MG63 (cell line): ENCODE data around the gene DEAF1. TPM values are rescaled to one million over a fixed set of nuclear protein-coding genes. Genes with fewer than 3 reads are reported as not detected.

Experiments used
- DNase-seq: peaks from one replicate; pipeline ENCODE4 v3.0.0-alpha.2; 2020
- H3K27me3 ChIP-seq: fragments of 250-450 bp; sonication (Bioruptor Pico); 2 replicates; pipeline ENCODE4 v1.5.1; 2020; ENCODE audit warnings: mild to moderate bottlenecking, moderate library complexity
- H3K36me3 ChIP-seq: fragments of 250-450 bp; sonication (Bioruptor Pico); 2 replicates; pipeline ENCODE4 v1.5.1; 2020; ENCODE audit warnings: mild to moderate bottlenecking, moderate library complexity
- H3K4me3 ChIP-seq: fragments of 250-450 bp; sonication (Bioruptor Pico); 2 replicates; pipeline ENCODE4 v1.5.1; 2020; ENCODE audit warnings: mild to moderate bottlenecking, moderate library complexity
- H3K9me3 ChIP-seq: fragments of 250-450 bp; sonication (Bioruptor Pico); 2 replicates; pipeline ENCODE4 v1.5.1; 2020; ENCODE audit warnings: mild to moderate bottlenecking, moderate library complexity
- total RNA-seq: library from RNA; depleted of rRNA; stranded (reverse); fragments of >200 nt; shearing (Covaris generic); gene quantifications from 2 replicates; pipeline ENCODE4 v1.2.3, GENCODE V29; 2014; ENCODE audit warnings: low replicate concordance

The DEAF1 gene
- total RNA-seq, 1 experiment from 2014 or later: 34.6 TPM

DNA sequence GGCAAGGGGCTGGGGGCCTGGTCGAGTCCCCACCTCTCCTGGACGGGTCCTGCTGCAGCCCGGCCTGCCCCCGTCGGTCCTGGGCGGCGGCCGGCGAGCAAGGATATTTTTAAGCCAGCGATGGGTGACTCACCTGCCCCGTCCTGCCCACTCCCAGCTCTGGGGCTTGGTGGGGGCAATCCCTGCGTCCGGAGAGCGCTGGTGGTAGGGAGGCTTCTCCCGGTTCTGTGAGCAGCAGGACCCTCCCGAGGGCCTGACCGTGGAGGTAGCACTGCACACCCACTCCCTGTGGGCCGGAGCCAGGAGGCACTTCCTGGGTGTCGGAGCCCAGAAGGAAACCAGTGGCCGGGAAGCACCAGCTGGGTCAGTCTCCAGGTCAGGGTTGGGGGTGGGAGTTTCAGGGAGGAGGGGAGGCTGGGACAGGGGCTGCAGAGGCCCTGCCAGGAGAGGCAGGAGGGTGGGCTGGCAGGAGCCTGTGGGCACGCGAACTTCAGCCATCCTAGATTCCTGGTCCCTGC lies 11.5 kb upstream of the DEAF1 start:
- peak; percentile 84 for DNase-seq
- Histone ChIP-seq H3K4me3 (peak overlapping the region; percentile 56), H3K9me3 (no peaks in the 10 kb centered on the region), H3K36me3 (peaks cover 34% of the 10 kb centered on the region), H3K27me3 (no peaks in the 10 kb centered on the region)

DNA sequence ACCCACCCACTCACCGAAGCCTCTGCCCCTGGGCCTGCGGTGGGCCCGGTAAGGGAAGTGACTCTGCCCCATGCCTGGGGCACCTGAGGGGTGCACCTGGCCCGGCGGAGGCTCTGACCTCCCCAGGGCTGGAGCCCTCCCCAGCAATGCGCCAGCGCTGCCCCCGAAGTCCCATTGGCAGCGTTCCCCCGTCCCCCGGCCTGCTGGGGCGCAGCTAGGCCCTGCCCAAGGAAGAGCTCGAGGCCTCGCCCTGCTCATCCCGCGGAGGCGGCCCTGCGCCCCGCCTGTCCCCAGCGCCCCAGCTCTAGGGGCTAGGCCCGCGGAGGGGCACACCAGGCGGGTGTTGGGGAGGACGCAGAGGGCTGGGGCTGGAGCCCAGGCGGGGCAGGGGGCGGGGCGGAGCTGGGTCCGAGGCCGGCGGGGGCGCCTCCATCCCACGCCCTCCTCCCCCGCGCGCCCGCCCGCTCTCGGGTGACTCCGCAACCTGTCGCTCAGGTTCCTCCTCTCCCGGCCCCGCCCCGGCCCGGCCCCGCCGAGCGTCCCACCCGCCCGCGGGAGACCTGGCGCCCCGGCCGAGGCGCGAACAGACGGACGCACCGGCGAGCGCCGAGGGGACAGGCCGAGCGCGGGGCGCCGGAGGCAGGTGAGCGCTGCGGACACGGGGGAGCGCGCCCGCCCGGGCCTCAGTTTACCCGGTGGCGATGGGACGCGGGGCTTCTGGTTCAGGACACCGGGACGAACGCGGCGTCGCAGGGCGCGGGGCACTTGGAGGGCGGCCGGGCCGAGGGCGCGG lies 10.8 kb upstream of the DEAF1 start, which contains the start of gene EPS8L2:
Gene EPS8L2 (plus strand): TSS at position 586 of the 793 bp plus-strand sequence. CDS start 3,177 bp downstream, outside the sequence.
- Histone ChIP-seq H3K9me3 (no peaks in the 10 kb centered on the region), H3K4me3 (peak within 1 kb of the TSS; percentile 56), H3K36me3 (peaks cover 36% of the 10 kb centered on the region), H3K27me3 (no peaks in the 10 kb centered on the region)
- no peak for DNase-seq

DNA sequence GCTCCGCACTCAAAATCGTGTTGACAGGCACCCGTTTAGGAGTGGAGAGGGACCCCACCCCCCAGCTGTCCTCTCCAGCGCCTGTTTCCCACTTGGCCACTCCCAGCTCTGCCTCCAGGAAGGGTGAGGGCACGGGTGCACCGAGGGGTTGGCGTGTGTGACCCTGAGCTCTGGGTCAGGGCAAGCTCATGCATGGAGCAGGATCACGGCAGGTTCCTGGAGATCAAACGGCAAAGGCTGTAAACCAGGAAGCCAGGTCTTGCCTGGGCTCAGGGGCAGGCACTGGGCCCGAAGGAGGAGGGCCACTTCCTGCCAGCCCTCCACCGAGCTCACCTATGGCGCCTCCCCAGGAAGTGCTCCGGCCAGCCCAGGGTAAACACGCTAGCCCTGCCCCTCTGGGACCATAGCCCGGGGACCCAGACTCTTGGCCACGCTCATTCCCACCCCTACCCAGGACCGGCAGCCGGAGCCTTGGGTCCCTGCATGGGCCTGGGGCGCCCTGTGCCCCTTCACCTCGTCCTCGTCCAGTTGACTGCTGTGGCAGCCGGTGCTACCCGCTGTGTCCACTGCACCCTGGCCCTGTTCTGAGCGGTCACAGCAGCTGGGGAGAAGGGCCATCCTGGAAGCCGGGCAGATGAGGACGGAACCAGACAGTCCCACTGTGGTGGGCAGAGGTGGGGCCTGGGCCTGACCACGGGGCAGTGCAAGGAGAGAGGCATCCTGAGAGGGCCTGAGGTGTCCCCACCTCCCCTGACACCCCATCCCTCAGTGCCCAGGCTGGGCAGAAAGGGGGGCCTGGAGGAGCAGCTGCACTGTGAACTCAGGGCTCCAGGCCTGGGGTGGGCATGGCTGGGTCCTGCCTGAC lies 10.0 kb upstream of the DEAF1 start:
- no peak for DNase-seq
- Histone ChIP-seq H3K27me3 (no peaks in the 10 kb centered on the region), H3K9me3 (no peaks in the 10 kb centered on the region), H3K36me3 (peaks cover 45% of the 10 kb centered on the region), H3K4me3 (no peak overlapping the region)

DNA sequence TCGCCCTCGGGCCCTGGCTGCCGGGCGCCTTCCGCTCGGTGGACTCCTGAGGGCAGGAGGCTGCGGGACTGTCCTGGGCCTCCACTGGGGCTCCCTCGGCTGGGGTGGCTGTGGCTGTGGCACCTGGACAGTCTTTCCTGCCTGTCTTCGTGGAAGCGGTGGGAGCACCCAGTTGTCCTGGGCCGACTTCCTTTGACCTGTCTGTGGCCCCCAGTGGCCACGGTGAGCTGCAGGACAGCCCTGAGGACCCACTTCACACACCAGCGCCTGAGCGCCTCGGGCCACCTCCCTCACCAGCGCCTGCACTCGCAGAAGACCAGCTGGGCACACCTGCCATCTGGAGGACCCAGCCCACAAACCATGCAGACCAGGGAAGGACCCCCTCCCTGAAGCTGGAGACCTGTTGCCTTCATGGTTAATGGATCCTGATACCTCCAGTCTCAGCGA lies 9.2 kb upstream of the DEAF1 start:
- Histone ChIP-seq H3K36me3 (peaks cover 52% of the 10 kb centered on the region), H3K4me3 (no peak overlapping the region), H3K27me3 (no peaks in the 10 kb centered on the region), H3K9me3 (no peaks in the 10 kb centered on the region)
- no peak for DNase-seq

DNA sequence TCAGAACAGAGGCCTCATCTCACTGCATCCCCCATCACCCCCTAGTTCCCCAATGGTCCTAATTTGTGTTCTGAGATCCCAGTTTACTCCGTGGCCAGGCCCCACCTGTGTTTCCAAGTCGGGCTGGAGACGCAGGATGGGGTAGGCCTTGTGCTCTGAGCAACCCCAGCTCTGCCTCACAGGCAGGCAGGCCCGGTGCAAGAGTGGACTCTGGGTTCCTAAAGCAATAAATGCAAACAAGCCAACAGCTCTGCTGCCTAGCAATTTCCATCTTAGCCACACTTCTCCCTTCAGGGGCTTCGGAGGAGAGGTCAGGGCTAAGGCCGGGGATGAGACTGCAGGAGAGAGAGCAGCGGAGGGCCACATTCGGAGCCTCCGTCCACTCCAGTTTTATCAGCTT lies 8.5 kb upstream of the DEAF1 start:
- Histone ChIP-seq H3K9me3 (no peaks in the 10 kb centered on the region), H3K27me3 (no peaks in the 10 kb centered on the region), H3K4me3 (no peak overlapping the region), H3K36me3 (peaks cover 60% of the 10 kb centered on the region)
- no peak for DNase-seq

DNA sequence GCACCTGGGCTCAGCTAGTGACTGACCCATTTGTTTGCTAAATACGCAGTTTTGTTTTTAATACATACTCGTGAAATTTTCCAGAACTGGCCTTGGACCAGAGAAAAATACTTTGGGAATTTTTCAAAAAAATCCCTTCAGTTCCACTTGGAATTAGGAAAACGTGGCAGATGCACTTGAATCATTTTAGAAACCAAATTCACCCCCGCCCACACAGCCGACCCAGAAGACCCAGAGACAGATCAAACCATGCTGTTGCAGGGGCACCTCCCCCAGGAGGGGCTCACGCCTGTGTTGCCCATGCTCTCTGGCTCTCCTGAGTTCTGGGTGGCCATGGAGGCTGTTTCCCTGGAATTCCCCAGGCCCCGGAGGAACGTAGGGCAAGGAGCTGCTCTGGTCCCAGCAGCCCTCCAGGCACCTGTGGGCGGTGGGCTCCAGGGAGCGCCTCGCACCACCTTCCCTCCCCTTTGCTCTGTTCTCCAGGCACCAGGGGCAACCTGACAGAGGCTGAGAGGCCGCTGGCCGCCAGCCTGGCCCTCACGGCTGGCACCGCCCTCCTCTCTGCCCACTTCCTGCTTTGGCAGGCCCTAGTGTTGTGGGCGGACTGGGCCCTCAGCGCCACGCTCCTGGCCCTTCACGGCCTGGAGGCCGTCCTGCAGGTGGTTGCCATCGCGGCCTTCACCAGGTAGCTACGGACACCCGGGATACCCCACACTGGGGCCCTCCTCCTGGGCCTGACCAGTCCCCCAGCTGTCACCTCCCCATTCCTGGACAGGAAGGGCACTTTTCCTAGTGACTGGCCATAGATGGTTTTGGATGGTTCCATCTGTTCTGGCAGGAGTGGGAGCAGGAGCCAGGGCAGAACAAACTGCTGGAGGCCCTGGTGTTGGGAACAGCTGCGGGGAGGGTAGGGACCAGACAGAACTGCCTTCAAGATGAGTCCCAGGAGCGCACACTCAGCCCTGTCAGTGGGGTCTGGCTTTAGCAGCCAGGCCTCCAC lies 7.7 kb upstream of the DEAF1 start:
- Histone ChIP-seq H3K9me3 (no peaks in the 10 kb centered on the region), H3K27me3 (no peaks in the 10 kb centered on the region), H3K4me3 (no peak overlapping the region), H3K36me3 (peaks cover 64% of the 10 kb centered on the region)
- peak; percentile 89 for DNase-seq

DNA sequence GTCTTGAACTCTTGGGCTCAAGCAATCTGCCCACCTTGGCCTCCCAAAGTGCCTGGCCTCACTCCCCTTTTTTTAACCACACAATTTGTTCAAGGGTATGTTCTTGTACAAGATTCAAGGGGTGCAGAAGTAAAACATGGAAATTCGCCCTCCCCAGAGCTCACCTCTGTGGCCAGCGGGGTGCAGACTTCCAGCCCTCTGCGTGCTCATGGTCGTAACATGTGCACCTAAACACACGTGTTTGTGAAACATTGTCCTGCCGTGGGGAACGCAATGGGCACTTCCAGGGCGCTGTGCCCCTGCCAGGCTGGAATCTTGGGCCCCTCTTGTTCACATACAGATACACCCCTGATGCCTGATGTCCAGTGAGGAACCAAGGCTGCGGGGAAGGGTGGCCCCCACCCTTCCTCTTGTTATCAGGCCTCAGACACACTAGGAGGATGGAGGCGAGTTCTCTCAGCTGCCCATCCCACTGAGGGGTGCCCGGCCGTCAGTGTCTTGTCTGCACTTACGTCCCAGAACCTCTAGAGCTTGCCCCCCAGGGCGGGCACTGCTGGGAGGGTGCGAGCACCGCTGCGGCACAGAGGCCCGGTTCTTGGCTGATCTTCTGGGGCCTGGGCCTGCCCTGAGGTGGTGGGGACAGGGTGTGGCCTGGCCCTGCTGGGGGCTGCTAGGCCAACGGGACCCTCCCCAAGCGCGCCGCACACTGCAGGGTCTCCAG lies 6.9 kb upstream of the DEAF1 start:
- Histone ChIP-seq H3K4me3 (no peak overlapping the region), H3K9me3 (no peaks in the 10 kb centered on the region), H3K27me3 (no peaks in the 10 kb centered on the region), H3K36me3 (peaks cover 64% of the 10 kb centered on the region)
- no peak for DNase-seq

DNA sequence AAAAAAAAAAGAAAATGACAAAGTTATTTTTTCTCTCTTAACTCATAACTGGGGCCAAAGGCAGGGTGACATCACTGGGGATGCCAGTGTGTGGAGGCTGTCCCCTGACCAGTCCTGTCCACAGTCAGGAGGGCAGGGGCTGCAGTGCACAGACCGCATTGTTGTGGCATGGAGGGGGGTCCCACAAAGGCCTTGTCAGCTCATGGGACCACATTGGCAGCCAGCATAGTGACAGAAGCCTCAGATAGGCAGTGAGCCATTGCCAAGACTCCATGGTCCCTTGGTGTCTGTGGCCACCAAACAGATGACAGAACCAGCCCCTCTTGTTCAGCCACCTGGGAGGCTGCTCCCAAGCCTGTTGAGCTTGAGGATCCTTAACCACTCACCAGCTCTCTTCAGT lies 4.7 kb upstream of the DEAF1 start:
- no peaks in the 10 kb centered on the region for H3K27me3 ChIP-seq
- H3K9me3 ChIP-seq: no peaks in the 10 kb centered on the region
- no peak for DNase-seq
- peaks cover 62% of the 10 kb centered on the region for H3K36me3 ChIP-seq
- no peak overlapping the region for H3K4me3 ChIP-seq

DNA sequence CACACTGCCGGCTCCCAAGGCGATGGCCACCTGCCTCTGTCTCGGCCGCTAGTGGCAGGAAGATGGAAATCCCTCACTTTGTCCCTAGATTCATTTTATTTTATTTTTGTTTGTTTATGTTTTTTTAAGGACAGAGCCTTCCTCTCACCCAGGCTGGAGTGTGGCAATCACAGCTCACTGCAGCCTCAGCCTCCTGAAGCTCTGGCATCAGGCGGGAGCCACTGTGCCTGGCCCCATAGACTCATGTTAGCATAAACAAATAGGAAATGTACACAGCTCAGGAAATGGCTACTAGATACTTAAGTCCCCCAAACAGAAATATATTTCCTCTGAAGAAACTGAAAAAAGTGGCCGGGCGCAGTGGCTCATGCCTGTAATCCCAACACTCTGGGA lies 4.1 kb upstream of the DEAF1 start:
- Histone ChIP-seq H3K27me3 (no peaks in the 10 kb centered on the region), H3K4me3 (no peak overlapping the region), H3K36me3 (peaks cover 56% of the 10 kb centered on the region), H3K9me3 (no peaks in the 10 kb centered on the region)
- no peak for DNase-seq

DNA sequence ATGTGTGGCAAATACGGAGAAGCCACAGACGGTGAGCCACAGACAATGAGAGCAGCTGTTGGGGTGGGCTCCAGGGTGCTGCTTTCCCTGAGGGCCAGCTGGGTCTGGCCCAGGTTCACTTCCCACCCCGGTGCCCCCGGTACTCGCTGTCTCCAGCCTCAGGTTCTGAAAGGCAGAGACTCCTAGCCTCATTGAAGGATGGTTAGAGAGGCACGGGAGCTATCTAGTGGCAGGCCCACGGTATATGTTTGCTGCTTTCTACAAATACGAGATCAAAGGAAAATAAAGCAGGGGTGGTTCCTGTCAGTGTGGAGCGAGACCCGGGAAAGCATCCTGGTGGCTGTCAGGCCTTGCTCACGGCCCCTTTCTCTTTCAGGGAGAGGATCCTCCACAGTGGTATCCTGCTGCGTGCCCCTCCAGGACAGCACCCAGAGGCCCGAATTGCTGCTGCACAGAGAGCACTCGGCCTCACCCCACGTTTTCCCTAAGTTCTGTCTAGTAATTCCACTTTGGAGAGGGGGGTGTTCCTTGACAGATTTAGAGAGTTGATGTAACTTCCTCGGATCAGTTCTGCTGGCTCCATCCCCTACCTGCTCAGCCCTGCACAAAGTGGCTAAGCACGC lies 3.6 kb upstream of the DEAF1 start:
- peaks cover 51% of the 10 kb centered on the region for H3K36me3 ChIP-seq
- no peaks in the 10 kb centered on the region for H3K9me3 ChIP-seq
- H3K4me3 ChIP-seq: no peak overlapping the region
- DNase-seq: no peak
- no peaks in the 10 kb centered on the region for H3K27me3 ChIP-seq

DNA sequence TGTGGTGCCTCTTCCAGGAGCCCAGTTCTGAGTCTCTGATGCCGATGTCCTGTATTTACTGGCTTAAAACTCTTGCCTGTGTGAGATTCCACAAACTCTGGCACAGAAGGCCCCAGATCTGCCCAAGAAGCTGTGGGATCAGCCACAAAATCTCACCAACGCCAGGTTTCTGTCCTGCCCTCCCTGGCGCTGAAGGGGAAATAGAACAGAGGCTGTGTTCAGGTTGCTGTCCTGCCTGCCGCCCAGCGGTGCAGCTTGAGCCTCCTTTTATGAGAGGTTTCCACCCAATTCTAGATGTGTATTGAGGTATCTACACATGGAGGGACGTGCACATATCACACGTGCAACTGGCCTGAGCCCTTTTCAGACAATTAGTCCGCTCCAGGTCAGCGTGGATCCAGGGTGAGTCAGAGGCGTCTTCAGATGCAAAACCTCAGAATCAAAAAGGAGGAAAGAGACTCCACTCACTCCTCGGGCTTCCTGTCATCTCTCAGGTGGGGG lies 2.8 kb upstream of the DEAF1 start:
- peak overlapping the region; percentile 85 for H3K4me3 ChIP-seq
- DNase-seq: peak; percentile 83
- peaks cover 45% of the 10 kb centered on the region for H3K36me3 ChIP-seq

DNA sequence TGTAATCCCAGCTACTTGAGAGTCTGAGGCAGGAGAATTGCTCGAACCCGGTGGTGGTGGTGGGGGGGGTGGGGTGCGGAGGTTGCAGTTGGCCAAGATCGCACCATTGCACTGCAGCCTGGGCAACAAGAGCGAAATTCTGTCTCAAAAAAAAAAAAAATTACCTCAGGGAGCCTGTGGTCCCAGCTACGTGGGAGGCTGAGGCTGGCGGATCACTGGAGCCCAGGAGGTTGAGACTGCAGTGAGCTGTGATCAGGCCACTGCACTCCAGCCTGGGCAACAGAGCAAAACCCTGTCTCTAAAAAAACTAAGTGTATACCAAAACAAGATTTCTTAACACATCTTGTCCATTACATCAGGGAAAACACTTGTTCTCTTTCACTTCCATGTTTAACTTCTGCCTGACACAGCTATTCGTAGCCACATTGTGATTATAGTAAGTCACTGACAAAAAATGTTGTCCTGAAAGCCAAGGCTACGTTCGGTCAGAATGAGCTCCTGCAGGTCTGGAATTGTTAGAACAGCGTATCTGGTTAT lies 2.0 kb upstream of the DEAF1 start:
- Histone ChIP-seq H3K36me3 (peaks cover 37% of the 10 kb centered on the region), H3K9me3 (no peaks in the 10 kb centered on the region), H3K4me3 (peak overlapping the region; percentile 85), H3K27me3 (no peaks in the 10 kb centered on the region)
- DNase-seq: peak; percentile 53

More for the DNA sequence above, 2.8 kb upstream of the DEAF1 start:
- Histone ChIP-seq H3K9me3 (no peaks in the 10 kb centered on the region), H3K27me3 (no peaks in the 10 kb centered on the region)

DNA sequence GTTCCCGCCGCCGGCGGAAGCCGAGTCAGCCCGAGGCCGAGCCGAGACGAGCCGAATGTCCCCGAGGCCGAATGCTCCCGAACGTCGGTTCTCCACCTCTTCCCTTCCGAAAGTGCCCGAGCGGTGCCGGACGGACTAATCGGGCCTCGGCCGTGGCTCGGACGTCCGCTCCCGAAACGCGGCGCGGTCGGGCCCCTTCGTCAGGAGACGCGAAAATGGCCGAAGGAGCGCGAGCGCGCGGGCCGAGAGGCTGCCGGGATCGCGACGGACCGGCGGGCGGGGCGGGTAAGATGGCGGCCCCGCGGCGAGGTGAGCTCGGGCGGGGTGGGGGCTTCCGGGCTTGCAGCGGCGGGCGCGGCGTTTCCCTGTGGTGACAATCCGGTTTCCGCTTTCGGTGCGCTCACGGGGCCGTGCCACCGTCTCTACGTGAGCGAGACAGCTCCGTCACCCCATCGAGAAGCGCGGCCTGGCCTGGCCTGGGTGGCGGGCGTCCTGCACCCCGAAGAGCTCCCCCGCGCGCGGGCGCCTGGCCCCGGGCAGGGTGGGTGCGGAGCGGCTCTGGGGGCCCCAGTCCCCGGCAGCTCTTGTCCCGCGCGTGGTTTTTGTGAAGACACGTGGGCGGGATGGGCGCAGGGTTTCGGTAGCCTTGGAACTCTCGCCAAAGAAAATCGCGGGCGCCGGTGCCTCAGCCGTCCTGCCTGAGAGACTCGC lies 671 bp upstream of the DEAF1 start, which contains the start of gene TMEM80:
Gene TMEM80 (plus strand): TSS at position 279 of the 711 bp plus-strand sequence. CDS start 12 bp downstream, at position 291.
- Histone ChIP-seq H3K9me3 (no peaks in the 10 kb centered on the region), H3K27me3 (no peaks in the 10 kb centered on the region), H3K36me3 (peaks cover 31% of the 10 kb centered on the region), H3K4me3 (peak within 1 kb of the TSS; percentile 85)
- DNase-seq: peak; percentile 97

DNA sequence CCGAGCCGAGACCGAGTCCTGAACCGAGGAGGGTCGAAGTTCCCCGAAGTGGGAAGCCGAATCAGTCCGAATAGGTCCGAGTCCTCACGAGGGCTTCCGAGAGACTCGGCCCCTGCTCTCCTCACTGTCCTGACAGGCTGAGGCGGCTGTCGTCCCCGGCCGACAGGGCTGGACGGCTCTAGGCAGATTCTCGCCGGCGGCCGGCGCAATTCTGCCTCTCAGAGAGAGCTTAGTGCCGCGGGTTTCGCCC lies 191 bp upstream of the DEAF1 start:
- H3K9me3 ChIP-seq: no peaks in the 10 kb centered on the region
- no peaks in the 10 kb centered on the region for H3K27me3 ChIP-seq
- DNase-seq: no peak
- peak overlapping the region; percentile 85 for H3K4me3 ChIP-seq
- peaks cover 28% of the 10 kb centered on the region for H3K36me3 ChIP-seq
